HG02973 (cell line): Measurements from ENCODE around the gene SELENOT.
"Not testable (repeated sequence)": the region's sequence is repeated elsewhere in the genome, so short reads cannot be mapped to it uniquely, and the experiment has no call there.

Experiments used
- ATAC-seq: cut with Tn5 transposase; IDR thresholded peaks from one replicate; pipeline ENCODE4 v1.9.1; 2021; ENCODE audit warnings: moderate library complexity; ENCODE audit not compliant: unreplicated experiment

Gene SELENOT

GRCh38 chr3:150603153-150603979 is at the start of gene SELENOT:
Gene SELENOT, plus strand, starts transcription at chr3:150603321. Its CDS starts 42 bp downstream, at chr3:150603363.
- peak; percentile 51 for ATAC-seq

- ATAC-seq = no peak
These were observed 47.2 kb upstream of the SELENOT start for GRCh38 chr3:150555859-150556436.

GRCh38 chr3:150556792-150557191 is 46.3 kb upstream of the SELENOT start:
- ATAC-seq = no peak

GRCh38 chr3:150557725-150558124 is 45.4 kb upstream of the SELENOT start:
- ATAC-seq = no peak

- no peak for ATAC-seq
These were observed 38.9 kb upstream of the SELENOT start for GRCh38 chr3:150564243-150564642.

GRCh38 chr3:150567328-150567727 is 35.8 kb upstream of the SELENOT start:
- ATAC-seq = no peak

- ATAC-seq = no peak
These were observed 25.3 kb upstream of the SELENOT start for GRCh38 chr3:150577855-150578254.

GRCh38 chr3:150581174-150581573 is 21.9 kb upstream of the SELENOT start:
- ATAC-seq = no peak

- ATAC-seq = peak; percentile 50
These were observed 20.5 kb upstream of the SELENOT start for GRCh38 chr3:150582620-150583019.

- ATAC-seq = peak; percentile 67
These were observed 20.1 kb upstream of the SELENOT start for GRCh38 chr3:150583028-150583427.

- no peak for ATAC-seq
These were observed 14.9 kb upstream of the SELENOT start for GRCh38 chr3:150588027-150588830.

- ATAC-seq = no peak
These were observed 13.4 kb upstream of the SELENOT start for GRCh38 chr3:150589759-150590158.

- ATAC-seq = no peak
These were observed 9.0 kb upstream of the SELENOT start for GRCh38 chr3:150594150-150594549.

GRCh38 chr3:150597646-150598045 is 5.5 kb upstream of the SELENOT start:
- no peak for ATAC-seq

- no peak for ATAC-seq
These were observed 3.4 kb upstream of the SELENOT start for GRCh38 chr3:150599611-150600297.

- ATAC-seq = not testable (repeated sequence)
These were observed 2.2 kb upstream of the SELENOT start for GRCh38 chr3:150600647-150601530.

GRCh38 chr3:150602426-150603152 is 532 bp upstream of the SELENOT start:
- ATAC-seq = peak; percentile 7

- no peak for ATAC-seq
These were observed 829 bp downstream of the SELENOT start for GRCh38 chr3:150603980-150604319.

GRCh38 chr3:150605998-150606641 is 3.0 kb downstream of the SELENOT start:
- no peak for ATAC-seq
